ELR (cell line): Measurements from ENCODE around the gene CXADR.

Experiments used
- DNase-seq: peaks from one replicate; pipeline ENCODE4 v3.0.0-alpha.2; 2015; ENCODE audit warnings: low read depth

CXADR gene

DNA sequence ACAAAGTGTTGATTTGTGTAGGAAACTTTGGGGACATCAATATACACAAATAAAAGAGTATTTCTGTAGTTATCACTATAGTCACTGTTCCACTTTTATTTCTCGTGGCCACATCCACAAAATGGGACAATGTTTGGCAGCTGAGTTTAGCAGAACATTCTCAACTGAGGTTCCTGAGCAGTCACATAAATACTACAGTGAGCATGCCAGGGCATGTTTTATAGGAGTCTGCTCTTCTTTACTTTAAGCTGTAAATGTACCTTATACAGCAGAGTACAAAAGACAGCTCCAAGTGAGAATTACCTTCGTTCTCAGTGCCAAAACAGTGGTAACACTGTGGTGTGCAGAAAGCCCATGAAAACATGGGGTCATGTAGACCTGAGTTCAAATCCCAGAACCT lies 94.8 kb downstream of the CXADR start:
- no peak for DNase-seq

DNA sequence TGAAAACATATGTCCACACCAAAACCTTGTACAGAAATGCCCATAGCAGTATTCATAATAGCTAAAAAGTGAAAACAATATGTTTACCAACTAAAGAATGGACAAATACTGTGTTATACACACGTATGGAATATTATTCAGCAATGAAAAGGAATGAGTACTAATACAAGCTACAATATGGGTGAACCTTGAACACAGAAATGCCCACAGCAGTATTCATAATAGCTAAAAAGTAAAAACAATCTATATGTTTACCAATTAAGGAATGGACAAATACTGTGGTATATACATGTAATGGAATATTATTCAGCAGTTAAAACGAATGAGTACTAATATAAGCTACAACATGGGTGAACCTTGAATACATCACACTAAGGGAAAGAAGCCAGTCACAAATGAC lies 96.8 kb downstream of the CXADR start:
- no peak for DNase-seq

DNA sequence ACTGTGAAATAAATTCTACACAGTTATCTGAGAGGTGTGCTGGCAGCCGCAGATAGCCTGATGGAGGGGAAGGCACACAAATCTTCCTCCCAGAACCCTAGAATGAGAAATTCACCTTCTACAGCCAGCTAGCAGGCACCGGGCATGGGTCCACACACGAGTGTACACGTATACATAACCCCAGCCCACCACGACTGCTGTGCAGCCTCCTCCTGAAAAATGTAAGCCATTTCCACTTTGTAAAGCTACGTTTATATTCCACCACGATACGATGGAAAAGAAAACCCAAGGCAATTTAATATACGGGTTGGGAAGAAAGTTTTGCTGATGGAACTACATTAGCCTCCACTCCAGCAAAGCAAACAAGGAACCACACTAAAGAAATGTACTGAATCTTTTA lies 98.1 kb downstream of the CXADR start:
- peak; percentile 24 for DNase-seq

DNA sequence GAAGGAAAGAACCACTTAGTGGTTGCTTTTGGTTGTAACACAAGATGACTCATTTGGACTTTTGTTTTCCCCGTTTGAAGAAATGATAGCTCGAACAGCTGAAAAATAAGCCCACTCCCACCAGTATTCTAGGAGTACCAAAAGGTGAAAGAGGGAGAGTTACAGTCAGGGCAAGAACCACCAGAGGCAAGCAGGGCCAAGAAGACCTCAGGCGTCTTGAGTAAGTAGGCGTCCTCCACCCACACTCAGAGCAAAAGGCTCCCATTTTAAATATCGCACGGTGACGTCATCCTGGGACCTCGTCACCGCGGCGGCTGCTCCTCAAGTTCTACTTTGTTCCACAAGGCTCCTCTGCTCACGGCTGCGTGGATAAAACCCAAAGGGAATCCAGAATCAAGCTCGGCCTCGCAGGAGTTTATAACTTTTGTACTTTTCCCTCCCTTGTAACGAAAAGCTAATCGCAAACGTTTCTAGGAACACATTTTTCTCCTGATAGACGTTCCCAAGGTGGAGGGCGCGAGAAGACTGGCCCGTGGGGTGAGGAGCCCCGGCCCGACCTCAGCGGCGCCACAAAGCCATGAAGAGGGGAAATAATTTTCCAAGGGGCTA lies 98.7 kb downstream of the CXADR start:
- peak; percentile 92 for DNase-seq

DNA sequence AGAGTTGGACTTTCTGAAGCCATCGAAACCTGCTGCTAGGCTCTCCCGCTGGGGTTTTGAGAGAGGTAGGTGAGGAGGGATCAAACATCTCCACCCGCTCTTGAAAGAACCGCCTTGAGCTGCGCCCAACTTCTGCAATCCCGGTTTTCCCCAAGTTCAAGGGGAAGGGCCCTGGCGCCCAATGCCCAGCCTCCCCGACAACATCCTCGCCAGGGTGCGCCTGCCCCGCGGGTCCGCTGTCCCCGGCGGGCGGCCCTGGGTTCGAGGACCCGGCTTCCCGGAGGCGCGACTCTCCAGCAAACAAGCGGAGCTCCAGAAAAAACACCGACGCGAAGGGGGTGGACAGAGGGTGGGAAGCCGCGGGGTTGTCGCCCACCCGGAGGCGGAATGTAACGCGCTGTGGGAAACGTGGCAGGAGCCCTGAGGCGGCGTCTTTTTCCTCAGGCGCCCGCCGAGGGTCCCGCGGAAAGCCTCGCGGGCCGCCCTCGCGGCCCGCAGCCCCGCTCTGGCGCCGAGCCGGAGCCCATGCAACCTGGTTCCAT lies 99.3 kb downstream of the CXADR start:
- DNase-seq: peak; percentile 57

DNA sequence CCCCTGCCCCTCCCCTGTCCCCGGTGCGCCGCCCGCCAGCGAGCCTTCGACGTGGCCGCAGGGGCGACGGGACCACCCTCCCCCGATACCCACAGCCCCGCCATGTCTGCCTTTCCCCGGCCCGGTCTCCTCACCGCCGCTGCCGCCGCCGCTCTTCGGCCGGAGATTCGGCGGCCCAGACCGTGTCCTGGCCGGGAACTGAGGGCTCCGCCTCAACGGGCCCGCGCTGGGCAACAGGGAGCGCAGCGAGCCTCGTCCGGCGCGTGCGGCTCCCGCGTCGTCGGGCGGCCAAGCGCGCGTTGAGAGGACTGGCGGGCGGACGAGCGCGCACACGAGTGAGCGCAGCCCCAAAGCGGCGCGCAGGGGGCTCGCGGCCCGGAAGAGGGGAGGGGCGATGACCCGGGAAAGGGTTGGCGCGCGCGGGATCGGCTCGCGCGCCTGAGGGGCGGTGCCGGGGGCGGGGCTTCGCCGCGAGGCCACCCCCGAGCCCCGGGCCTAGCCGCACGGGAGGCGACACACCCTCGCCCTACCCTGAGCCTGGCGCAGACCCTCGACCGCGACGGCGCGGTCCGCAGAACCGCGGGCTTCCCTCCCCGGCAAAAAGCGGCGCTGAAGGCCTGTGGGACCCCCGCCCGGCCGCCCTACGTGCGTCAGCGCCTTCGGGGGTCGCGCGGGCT lies 99.9 kb downstream of the CXADR start, which contains the start of gene BTG3:
Gene BTG3, minus strand, starts transcription at position 337 of the 677 bp plus-strand sequence. CDS start 3,757 bp downstream, outside the sequence.
- DNase-seq: peak; percentile 81

DNA sequence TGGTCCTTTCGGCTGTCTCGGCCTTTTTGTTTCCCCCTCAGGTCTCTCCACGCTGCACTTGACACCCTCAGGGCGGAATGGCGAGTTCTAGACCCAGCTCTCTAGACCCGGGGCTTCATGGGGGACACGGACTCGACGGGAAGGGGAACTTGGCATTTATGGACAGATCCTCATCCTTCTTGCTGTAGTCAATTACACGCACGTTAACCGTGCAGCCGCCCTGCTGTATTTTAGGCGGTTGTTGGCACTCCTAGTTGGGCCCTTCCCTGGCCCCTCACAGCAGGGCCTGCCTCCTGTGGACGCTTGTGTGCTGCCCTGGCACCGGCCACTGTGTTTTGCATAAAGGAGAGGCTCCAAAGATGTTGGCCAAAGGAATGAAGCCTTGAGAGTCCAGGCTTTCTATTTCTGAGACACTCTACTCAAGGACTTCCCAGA lies 100.4 kb downstream of the CXADR start:
- DNase-seq: peak; percentile 15

DNA sequence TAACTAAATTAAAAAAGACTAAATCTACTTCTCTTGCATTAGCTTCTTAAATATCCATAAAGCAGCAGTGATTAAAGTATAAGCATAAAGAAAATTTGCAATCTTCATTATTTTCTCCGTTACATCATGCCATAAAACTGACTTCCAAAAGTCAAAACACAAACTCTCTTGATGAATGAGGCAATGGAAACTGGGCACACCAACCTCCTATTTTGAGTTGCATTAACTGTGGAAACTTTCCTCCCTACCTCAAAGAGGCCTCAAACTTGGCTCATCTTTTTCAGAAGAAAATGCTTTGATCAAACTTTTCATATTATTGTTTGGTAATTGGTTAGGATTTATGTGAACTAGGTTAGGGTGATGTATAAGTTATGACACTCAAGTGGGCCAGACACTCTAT lies 104.0 kb downstream of the CXADR start:
- no peak for DNase-seq

DNA sequence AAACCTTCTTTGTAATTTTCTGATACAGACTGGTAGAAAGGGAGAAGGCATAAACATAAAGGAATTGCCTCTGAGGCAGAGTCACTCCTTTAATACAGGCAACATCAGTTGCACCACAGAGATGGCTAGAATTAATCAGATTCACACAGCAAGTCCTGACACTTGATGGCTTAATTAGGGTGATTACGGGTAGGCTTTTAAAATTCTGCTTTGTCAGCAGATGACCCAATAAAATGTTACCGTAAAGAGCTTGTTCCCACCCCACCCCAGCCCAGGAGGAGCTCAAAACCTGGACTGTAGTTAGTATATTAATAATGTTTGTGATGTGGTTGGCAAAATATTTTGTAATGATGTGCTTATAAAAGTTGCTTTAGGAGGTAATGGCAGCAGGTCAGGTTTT lies 109.2 kb downstream of the CXADR start:
- no peak for DNase-seq

DNA sequence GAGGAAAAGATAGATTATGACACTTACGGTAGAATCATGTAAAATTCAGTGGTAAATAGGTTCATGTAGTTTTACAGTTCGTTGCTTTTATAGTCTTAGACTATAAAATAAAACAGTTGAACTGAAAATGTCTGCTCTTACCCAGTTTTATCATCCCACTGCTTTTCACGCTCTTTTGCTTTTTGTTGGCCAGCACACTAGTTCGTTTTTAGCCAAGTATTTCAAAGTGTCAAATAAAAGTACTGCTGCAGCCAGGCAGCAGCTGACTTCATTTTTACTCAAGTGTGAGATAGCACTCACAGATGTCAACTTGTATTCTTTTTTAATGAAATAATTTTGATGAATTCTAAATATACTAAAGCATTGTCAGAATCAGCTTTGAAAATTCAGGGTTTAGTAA lies 118.4 kb downstream of the CXADR start:
- DNase-seq: no peak

DNA sequence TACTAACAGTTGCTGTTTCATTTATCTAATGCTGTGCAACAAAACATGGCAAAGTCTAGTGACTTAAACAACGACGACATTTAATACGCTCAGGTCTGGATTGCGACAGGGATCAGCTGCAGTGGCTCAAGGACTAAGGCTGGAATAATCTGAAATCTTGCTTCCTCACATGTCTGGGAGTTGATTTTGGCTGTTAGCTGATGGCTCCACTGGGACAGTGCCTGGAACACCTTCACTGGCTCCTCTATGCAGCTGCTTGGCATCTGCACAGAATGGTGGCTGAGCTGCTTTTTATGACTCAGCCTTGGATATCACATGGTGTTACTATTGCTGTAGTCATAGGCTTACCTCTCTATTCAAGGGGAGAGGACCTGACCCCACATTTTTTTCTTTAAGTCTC lies 123.9 kb downstream of the CXADR start:
- peak; percentile 1 for DNase-seq

DNA sequence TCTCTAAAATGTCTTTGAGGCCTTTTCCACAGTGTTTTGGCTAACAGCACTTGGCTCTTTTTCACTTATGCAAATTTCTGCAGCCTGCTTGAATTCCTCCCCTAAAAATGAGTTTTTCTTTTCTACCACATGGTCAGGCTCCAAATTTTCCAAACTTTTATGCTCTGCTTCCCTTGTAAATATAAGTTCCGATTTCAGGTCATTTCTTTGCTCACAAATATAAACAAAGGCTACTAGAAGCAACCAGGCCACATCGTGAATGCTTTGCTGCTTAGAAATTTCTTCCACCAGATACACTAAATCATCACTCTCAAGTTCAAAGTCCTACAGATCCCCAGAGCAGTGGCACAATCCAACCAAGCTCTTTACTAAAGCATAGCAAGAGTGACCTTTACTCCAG lies 128.0 kb downstream of the CXADR start:
- no peak for DNase-seq
